Measurements from ENCODE around the gene KMT2A. TPM values are rescaled to one million over a fixed set of nuclear protein-coding genes. Genes with fewer than 3 reads are reported as not detected.

The KMT2A gene
- total and polyA plus RNA-seq, 2 donors from 2014 or later = 5.6 to 85.1 TPM

GRCh38 chr11:118436639-118437207, 431 bp downstream of the KMT2A start:
- Histone ChIP-seq H3K9ac (ENCODE audit: low read length in 3 of 3) (peak overlapping the region; percentile 10 to 87 (median 82)), H3K27me3 (ENCODE audit: control insufficient read depth, insufficient read depth, low read length) (no peaks in the 10 kb centered on the region), H3K27ac (ENCODE audit: low read depth in 2 of 2, low read length in 2 of 2) (peak overlapping the region; percentile 85 to 86), H3K4me1 (ENCODE audit: control insufficient read depth in 2 of 3, insufficient read depth in 2 of 3, low read depth in 1 of 3, low read length in 3 of 3) (peaks cover 2 to 23% (median 13%) of the 10 kb centered on the region in 3 donors), H3K4me3 (ENCODE audit: low read length in 3 of 3) (peak overlapping the region; percentile 70 to 78 (median 74)), H3K36me3 (ENCODE audit: control insufficient read depth in 2 of 3, insufficient read depth in 3 of 3, low read length in 3 of 3) (no peaks in the 10 kb centered on the region), H3K9me3 (ENCODE audit: control insufficient read depth in 2 of 3, insufficient read depth in 1 of 3, low read length in 3 of 3) (no peaks in the 10 kb centered on the region)
- DNase-seq (peak in 3 of 5 donors; percentile 6 to 85 (median 85)), FAIRE-seq (no peak)
- TF ChIP-seq, protein P1, sequence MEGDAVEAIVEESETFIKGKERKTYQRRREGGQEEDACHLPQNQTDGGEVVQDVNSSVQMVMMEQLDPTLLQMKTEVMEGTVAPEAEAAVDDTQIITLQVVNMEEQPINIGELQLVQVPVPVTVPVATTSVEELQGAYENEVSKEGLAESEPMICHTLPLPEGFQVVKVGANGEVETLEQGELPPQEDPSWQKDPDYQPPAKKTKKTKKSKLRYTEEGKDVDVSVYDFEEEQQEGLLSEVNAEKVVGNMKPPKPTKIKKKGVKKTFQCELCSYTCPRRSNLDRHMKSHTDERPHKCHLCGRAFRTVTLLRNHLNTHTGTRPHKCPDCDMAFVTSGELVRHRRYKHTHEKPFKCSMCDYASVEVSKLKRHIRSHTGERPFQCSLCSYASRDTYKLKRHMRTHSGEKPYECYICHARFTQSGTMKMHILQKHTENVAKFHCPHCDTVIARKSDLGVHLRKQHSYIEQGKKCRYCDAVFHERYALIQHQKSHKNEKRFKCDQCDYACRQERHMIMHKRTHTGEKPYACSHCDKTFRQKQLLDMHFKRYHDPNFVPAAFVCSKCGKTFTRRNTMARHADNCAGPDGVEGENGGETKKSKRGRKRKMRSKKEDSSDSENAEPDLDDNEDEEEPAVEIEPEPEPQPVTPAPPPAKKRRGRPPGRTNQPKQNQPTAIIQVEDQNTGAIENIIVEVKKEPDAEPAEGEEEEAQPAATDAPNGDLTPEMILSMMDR (IDR thresholded peaks at IDR 0.05; ENCODE audit: borderline replicate concordance, extremely low read depth, insufficient read depth) = no peak
- intact Hi-C loops (cut with DNase I) = no loop called here

GRCh38 chr11:118437208-118438125, 1.2 kb downstream of the KMT2A start:
- H3K36me3 ChIP-seq (ENCODE audit: control insufficient read depth in 2 of 3, insufficient read depth in 3 of 3, low read length in 3 of 3) = no peaks in the 10 kb centered on the region
- H3K27ac ChIP-seq (ENCODE audit: low read depth in 2 of 2, low read length in 2 of 2) = peak overlapping the region; percentile 85 to 86
- no peaks in the 10 kb centered on the region for H3K27me3 ChIP-seq (ENCODE audit: control insufficient read depth, insufficient read depth, low read length)
- H3K4me3 ChIP-seq (ENCODE audit: low read length in 3 of 3) = peak overlapping the region; percentile 70 to 78 (median 74)
- TF ChIP-seq, protein P1 (IDR thresholded peaks at IDR 0.05; ENCODE audit: borderline replicate concordance, extremely low read depth, insufficient read depth) = no peak
- H3K9ac ChIP-seq (ENCODE audit: low read length in 3 of 3) = peak overlapping the region; percentile 10 to 87 (median 82)
- intact Hi-C loops (cut with DNase I) = no loop called here
- H3K9me3 ChIP-seq (ENCODE audit: control insufficient read depth in 2 of 3, insufficient read depth in 1 of 3, low read length in 3 of 3) = no peaks in the 10 kb centered on the region
- peaks cover 2 to 27% (median 18%) of the 10 kb centered on the region in 3 donors for H3K4me1 ChIP-seq (ENCODE audit: control insufficient read depth in 2 of 3, insufficient read depth in 2 of 3, low read depth in 1 of 3, low read length in 3 of 3)
- no peak for FAIRE-seq
- peak; percentile 66 to 87 (median 76) for DNase-seq

- TF ChIP-seq, protein P1 (IDR thresholded peaks at IDR 0.05; ENCODE audit: borderline replicate concordance, extremely low read depth, insufficient read depth) = no peak
- Histone ChIP-seq H3K9me3 (ENCODE audit: control insufficient read depth in 2 of 3, insufficient read depth in 1 of 3, low read length in 3 of 3) (no peaks in the 10 kb centered on the region), H3K9ac (ENCODE audit: low read length in 3 of 3) (peak overlapping the region; percentile 10 to 87 (median 51)), H3K27ac (ENCODE audit: low read depth in 2 of 2, low read length in 2 of 2) (peak overlapping the region; percentile 85 to 86), H3K4me3 (ENCODE audit: low read length in 3 of 3) (peak overlapping the region; percentile 70 to 78 (median 74)), H3K27me3 (ENCODE audit: control insufficient read depth, insufficient read depth, low read length) (no peaks in the 10 kb centered on the region), H3K4me1 (ENCODE audit: control insufficient read depth in 2 of 3, insufficient read depth in 2 of 3, low read depth in 1 of 3, low read length in 3 of 3) (peaks cover 2 to 31% (median 20%) of the 10 kb centered on the region in 3 donors), H3K36me3 (ENCODE audit: control insufficient read depth in 2 of 3, insufficient read depth in 3 of 3, low read length in 3 of 3) (no peaks in the 10 kb centered on the region)
- FAIRE-seq = no peak
- peak in 4 of 5 donors; percentile 63 to 95 (median 76) for DNase-seq
- intact Hi-C loops (cut with DNase I) = no loop called here
These were observed 2.1 kb downstream of the KMT2A start for GRCh38 chr11:118438314-118438931.
